ENCODE data around the gene GTSF1L.

Gene GTSF1L

DNA sequence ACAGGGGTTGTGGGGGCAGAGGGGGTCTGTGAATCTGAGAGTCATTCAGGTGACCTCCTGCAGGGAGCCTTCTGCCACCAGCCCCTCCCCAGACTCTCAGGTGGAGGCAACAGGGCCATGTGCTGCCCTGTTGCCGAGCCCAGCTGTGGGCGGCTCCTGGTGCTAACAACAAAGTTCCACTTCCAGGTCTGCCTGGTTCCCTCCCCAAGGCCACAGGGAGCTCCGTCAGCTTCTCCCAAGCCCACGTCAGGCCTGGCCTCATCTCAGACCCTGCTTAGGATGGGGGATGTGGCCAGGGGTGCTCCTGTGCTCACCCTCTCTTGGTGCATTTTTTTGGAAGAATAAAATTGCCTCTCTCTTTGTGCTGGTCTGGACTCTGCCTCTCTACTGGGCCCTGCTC, 10.7 kb downstream of the GTSF1L start:
- no peak for DNase-seq (ENCODE audit: low read depth)

DNA sequence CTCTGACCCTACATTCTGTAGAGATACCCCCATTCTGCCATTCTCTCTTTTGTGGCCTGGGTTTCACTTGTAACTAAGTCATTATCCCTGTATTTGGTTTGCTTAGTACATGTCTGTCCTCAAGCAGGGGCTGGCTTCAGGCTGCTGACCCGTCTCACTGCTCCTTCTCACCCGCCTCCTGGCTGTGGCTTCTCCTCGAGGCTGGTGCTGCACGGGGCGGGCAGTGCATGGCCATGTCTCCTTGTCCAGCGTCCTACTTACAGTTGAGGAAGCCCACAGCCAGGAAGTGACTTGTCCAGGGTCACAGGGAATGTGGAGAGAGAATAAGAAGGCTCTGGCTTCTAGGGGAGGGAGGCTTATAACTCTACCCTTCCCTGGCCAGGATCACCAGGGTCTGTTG, 11.3 kb downstream of the GTSF1L start:
- DNase-seq (ENCODE audit: low read depth): no peak

DNA sequence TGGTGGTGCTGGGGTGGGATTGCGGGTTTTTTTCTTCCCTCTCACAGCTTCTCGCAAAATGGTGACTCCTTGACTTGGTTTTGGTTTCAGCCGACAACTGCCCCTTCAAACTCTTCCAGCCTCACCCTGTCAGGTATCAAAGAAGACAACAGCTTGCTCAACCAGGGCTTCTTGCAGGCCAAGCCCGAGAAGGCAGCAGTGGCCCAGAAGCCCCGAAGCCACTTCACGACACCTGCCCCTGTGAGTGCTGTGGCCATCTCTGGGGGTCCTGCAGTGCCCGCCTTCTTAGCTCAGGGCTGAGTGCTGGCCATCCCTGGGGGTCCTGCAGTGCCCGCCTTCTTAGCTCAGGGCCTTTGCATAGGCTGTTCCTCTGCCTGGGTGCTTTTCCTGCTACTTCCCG, 11.8 kb downstream of the GTSF1L start:
- no peak for DNase-seq (ENCODE audit: low read depth)

DNA sequence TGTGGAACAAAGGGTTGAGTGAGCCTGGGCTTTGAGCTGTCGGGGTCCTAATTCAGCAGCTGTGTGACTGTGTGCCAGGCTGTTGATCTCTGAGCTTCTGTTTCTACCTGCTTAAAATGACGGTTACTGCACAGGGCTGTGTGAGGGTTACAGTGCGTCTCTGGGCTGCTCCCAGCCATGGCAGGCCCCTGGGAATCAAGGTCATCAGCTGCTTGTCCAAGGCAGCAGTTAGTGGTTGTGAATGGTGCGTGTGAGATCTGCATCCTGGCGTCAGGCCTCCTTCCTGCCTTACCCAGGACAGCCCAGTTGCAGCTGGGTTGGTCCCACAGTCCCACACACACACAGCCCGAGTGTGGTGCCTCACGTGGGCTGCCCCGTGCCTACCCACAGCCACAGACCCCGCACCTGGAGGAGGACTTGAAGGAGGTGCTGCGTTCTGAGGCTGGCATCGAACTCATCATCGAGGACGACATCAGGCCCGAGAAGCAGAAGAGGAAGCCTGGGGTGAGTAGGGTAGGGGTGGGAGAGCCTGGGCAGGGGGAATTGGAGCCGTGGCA, 15.6 kb downstream of the GTSF1L start:
- no peak for DNase-seq (ENCODE audit: low read depth)

DNA sequence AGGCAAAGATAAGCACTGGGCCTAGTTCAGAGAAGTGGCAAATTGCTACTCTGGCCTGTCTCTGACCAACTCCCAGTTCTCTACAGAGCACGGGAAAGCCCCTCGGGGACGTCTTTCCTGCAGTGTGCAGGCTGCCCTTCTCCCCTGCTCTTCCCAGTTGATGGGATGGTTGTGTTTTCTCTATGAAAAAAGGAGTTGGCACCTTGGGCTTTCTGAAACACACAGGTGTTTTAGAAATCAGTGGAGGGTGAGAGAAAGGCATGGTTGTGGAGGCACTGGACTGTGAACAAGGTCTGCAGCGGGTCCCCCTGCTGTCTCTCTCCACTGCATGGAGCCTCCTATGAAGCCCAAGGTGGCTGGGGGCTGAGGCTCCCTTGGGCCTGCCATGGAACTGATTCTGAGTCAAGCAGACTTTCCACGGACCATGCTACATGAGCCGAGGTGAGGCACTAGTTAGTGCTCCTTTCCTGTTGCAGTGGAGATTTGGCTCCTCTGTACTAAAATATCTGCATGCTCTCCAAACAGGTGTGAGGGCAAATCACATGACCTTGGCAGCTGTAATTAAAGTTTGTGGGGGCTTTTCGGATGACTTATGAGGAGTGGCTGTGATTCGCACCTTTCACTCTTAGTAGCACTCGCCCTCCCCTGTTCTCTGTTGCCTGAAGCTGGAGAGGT, 16.3 kb downstream of the GTSF1L start:
- no peak for DNase-seq (ENCODE audit: low read depth)

DNA sequence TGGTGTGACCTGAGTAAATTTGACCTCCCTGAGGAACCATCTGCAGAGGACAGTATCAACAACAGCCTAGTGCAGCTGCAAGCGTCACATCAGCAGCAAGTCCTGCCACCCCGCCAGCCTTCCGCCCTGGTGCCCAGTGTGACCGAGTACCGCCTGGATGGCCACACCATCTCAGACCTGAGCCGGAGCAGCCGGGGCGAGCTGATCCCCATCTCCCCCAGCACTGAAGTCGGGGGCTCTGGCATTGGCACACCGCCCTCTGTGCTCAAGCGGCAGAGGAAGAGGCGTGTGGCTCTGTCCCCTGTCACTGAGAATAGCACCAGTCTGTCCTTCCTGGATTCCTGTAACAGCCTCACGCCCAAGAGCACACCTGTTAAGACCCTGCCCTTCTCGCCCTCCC, 24.3 kb downstream of the GTSF1L start:
- DNase-seq (ENCODE audit: low read depth): no peak

DNA sequence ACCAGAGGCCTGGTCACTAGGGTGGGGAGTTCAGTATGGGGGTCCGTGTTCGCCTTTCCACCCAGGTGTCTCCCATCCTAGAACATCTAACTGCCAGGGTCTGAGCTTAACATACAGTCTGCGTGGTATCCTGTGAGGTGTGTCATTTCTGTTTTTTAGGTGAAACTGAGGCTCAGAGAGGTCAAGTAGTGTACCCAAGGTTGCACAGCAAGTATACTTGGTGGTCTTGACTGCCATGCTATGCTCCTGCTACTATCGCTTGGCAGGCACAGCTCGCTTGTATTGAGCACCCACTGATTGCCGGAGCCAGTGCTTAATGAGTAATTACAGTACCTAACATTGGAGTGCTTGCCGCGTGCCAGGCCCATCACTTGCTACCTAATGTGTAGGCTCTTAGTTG, 26.2 kb downstream of the GTSF1L start:
- no peak for DNase-seq (ENCODE audit: low read depth)

DNA sequence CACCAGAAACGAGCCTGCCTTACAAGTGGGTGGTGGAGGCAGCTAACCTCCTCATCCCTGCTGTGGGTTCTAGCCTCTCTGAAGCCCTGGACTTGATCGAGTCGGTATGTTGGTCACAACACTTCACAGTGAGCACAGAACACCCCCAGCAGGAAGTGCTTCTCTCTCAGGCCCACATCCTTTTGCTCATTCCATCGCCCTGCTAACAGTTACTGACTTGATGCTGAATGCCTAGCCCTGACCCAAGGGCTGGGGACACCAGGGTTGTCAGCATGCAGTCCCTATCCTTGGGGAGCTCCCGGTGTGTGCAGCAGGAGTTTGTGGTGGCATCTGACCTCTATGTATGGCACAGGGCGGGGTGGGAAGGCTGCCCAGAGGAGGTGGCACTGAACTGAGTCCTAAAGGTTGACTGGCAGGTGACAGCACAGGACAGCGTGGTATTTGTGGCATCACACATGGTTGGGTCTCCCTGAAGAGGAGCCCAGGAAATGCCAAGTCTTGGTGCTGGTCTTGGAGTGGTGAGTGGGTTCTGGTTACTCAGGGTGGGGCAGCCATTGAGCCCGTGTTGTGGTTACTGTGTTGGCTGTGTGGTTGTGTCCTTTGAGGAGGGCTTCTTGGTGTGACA, 26.7 kb downstream of the GTSF1L start:
- no peak for DNase-seq (ENCODE audit: low read depth)

DNA sequence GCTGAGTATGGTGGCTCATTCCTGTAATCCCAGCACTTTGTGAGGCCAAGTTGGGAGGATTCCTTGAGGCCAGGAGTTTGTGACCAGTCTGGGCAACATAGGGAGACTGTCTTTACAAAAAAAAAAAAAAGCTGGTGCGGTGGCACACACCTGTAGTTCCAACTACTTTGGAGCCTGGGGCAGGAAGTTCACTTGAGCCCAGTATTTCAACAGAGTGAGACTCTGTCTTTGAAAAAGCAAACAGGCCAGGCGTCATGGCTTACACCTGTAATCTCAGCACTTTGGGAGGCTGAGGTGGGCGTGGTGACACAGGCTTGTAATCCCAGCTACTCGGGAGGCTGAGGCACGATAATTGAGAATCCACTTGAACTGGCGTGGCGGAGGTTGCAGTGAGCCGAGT, 31.2 kb downstream of the GTSF1L start:
- DNase-seq (ENCODE audit: low read depth): no peak

DNA sequence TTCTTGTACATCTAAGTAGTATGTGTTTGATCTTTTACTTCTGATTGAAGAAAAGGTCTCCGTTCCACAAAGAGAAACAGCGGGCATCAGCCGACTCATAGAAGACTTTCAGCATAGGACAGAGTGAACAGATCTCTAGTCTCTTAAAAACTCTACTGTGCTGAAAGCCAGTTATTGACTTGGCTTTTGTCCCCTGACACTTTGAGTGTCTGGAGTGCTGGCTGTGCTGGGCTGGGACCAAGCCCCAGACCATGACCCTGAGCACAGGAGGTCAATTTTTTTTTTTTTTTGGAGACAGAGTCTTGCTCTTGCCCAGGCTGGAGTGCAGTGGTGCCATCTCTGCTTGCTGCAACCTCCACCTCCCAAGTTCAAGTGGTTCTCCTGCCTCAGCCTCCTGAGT, 32.0 kb downstream of the GTSF1L start:
- DNase-seq (ENCODE audit: low read depth): no peak

DNA sequence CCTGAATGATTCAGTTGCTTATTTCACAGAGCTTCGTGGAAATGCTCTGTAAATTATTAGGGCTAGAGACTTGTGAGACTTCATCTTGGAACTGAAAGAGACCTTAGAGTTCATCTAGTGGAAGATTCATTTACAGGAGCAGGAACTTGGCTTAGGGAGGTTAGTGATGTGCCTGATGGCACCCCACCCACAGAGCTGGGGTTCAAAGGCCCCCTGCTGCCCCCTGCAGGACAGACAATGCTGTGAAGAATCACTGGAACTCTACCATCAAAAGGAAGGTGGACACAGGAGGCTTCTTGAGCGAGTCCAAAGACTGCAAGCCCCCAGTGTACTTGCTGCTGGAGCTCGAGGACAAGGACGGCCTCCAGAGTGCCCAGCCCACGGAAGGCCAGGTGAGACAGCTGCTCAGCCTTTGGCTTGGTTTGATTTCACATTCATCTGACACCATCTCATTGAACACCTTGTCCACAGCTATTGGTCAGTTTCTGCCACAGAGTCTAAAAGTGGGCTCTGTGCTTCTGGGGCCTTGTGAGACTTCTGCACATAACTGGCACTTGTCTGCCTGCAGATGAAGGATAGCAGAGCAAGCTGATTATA, 34.8 kb downstream of the GTSF1L start:
- DNase-seq (ENCODE audit: low read depth): no peak

DNA sequence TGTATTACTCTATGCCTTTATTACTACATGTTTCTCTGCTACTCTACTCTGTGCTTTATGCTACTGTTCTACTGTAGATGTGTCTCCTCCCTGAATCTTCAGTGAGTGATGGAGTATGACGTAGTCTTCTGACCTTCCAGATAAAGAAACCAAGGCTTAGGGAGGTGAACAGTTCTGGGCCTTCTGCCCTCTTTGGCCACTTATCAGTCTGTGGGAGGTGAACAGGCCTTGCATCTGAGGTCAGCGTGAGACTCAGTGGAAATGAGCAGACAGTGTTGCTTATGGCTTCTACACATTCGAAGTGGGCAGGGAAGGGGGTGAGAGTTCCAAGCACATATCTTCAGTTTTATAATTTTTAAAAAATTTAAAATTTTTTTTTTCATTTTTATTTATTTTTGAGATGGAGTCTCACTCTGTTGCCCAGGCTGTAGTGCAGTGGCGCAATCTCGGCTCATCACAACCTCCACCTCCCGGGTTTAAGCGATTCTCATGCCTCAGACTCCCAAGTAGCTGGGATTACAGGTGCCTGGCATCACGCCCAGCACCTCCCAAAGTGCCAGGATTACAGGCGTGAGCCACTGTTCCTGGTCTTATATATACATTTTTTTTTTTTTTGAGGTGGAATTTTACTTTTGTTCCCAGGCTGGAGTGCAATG, 35.7 kb downstream of the GTSF1L start:
- DNase-seq (ENCODE audit: low read depth): no peak

DNA sequence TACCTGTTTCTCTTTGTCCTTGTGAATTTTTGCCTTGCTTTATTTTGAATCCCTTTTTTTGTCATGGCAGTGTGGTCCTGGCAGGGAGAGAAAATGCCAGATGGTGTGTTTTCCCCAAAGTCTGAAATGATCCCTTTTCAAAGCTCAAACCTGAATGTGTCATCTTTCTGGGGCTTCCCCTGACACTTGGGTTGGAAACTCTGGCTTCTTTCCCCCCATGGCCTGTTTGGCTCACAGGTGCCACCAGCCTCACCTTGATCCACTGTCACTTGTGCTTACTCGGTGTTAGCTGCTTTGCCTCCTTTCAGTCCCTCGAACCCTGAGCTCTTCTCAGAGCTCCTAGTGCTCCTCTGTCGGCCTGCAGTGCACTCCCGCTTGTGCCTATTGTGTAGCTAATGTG, 37.6 kb downstream of the GTSF1L start:
- DNase-seq (ENCODE audit: low read depth): no peak

DNA sequence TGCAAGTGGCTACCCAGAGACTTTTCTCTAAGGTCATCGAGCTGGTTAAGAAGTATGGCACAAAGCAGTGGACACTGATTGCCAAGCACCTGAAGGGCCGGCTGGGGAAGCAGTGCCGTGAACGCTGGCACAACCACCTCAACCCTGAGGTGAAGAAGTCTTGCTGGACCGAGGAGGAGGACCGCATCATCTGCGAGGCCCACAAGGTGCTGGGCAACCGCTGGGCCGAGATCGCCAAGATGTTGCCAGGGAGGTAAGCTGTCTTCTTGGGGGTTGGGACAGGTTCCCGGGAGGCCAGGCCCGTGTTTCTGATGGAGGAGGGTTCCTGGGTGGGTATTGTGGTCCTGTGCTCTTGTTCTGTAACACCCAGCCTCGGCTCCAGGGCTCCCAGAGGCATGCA, 40.0 kb downstream of the GTSF1L start:
- DNase-seq (ENCODE audit: low read depth): no peak

DNA sequence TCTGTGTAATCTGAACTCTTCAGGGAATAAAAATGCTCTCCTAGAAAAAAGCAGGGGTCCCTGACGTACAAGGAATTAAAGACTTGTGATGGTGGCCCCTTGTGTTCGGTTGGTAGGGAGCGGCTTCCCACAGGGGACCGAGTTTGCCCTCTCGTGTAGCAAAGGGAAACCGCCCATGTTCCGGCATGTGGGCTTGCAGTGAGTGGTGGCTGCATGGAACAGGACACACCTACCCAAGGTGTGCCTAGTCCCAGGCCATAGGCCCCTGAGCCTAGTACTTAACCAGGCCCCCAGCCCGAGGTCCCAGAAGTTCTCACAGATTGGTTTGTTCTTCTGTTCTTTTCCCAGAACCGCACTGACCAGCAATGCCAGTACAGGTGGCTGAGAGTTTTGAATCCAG, 44.4 kb downstream of the GTSF1L start:
- no peak for DNase-seq (ENCODE audit: low read depth)

DNA sequence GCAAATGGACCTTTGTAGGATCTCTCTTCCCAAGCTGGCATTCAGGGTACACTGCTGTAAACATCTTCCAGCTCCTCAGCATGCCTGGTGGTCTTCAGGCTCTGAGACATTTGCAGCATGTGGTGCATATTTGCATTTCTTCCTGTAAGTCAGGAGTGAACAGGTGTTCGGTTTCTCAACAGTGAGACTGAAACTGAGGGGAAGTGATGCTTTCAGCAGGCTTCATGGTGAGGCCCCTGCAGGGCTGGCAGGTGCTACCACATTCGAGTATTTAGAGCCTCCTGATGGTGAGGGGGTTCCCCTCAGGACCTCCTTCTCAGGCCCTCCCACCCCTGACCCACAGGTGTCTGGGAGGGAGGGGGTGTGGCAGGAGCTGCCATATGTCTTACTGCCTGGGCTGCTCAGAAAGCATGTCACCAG, 44.8 kb downstream of the GTSF1L start:
- DNase-seq (ENCODE audit: low read depth): no peak

DNA sequence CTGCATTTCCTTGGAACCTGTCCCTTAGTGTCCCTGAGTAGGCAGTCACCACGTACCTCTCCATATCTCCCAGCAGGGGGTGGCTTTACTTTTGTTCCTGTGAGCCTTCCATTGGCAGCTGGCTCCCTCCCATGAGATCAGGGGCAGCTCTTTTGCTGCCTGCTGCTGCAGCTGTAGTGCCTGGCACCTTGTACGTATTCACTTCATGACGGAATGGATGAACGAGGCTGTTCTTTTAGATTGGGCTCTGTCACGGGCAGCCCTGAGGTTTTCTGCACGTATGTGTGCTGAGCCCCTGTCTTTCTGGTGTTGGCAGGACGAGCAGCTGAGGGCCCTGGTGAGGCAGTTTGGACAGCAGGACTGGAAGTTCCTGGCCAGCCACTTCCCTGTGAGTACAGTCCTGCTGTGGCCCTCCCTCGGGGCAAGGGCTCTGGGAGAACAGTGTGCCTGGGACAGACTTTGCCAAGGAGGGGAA, 45.3 kb downstream of the GTSF1L start:
- DNase-seq (ENCODE audit: low read depth): no peak

DNA sequence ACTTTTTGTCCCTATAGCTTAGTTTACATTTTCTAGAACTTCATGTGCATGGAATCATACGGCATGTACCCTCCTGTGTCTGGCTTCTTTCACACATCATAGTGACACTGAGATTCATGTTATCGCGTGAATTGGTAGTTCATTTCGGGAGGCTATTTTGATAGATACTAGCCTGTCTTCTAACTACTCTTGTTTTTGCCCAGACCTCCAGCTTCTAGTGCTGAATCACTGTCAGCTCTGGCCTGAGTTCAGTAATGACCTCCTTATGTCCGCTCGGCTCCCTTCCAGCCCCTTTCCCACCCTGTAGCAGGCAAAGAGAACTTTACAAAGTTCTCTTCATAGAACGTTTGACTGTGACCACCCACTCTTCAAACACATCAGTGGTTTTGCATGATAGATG, 45.8 kb downstream of the GTSF1L start:
- DNase-seq (ENCODE audit: low read depth): no peak

DNA sequence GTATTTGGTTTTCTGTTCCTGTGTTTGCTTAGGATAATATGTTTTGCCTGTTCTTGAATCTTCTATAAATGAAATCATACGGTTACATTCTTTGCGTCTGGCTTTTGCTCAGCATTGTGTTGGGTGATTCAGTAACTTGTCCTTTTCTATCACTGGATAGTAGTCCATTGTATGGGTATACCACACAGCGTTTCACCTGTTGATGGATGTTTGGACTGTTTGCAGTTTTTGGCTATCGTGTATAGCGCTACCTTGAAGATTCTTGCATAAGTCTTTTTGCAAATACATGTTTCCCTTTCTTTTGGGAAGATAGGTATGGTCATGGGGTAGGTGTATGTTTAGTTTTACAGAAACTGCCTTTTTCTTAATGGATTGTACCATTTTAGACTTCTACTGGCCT, 50.4 kb downstream of the GTSF1L start:
- DNase-seq (ENCODE audit: low read depth): no peak
